ENCODE results near the gene MACROH2A2.

MACROH2A2 gene

DNA sequence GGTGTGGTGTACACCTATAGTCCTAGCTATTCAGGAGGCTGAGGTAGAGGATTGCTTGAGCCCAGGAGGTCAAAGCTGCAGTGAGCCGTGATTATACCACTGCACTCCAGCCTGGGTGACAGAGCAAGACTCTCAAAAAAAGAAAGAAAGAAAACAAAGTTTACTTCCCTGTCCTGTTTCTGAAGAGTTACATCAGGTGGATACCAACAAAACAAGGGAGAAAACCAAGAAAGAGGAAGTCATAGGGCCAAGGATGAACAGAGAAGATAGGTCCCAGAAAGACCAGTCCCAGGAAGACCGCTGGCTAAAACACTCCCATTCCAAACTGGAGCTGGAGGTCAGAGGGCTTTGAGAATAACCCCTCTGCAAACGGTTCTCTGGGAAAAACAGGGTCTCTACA, 13.5 kb downstream of the MACROH2A2 start:
- TF ChIP-seq, protein P1, sequence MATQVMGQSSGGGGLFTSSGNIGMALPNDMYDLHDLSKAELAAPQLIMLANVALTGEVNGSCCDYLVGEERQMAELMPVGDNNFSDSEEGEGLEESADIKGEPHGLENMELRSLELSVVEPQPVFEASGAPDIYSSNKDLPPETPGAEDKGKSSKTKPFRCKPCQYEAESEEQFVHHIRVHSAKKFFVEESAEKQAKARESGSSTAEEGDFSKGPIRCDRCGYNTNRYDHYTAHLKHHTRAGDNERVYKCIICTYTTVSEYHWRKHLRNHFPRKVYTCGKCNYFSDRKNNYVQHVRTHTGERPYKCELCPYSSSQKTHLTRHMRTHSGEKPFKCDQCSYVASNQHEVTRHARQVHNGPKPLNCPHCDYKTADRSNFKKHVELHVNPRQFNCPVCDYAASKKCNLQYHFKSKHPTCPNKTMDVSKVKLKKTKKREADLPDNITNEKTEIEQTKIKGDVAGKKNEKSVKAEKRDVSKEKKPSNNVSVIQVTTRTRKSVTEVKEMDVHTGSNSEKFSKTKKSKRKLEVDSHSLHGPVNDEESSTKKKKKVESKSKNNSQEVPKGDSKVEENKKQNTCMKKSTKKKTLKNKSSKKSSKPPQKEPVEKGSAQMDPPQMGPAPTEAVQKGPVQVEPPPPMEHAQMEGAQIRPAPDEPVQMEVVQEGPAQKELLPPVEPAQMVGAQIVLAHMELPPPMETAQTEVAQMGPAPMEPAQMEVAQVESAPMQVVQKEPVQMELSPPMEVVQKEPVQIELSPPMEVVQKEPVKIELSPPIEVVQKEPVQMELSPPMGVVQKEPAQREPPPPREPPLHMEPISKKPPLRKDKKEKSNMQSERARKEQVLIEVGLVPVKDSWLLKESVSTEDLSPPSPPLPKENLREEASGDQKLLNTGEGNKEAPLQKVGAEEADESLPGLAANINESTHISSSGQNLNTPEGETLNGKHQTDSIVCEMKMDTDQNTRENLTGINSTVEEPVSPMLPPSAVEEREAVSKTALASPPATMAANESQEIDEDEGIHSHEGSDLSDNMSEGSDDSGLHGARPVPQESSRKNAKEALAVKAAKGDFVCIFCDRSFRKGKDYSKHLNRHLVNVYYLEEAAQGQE (IDR thresholded peaks at IDR 0.05; ENCODE audit: insufficient read depth in 1 of 2, low read depth in 2 of 2, low read length in 2 of 2), result no peak
- TF ChIP-seq FOXP2 (optimal IDR thresholded peaks at IDR 0.05; ENCODE audit: borderline replicate concordance, extremely low read depth, extremely low read length, insufficient read depth) (no peak), TAF1 (IDR thresholded peaks at IDR 0.05; ENCODE audit: borderline replicate concordance, insufficient read depth, low read length) (no peak), SIN3A (IDR thresholded peaks at IDR 0.05; ENCODE audit: borderline replicate concordance, insufficient read depth, low read length) (no peak)

DNA sequence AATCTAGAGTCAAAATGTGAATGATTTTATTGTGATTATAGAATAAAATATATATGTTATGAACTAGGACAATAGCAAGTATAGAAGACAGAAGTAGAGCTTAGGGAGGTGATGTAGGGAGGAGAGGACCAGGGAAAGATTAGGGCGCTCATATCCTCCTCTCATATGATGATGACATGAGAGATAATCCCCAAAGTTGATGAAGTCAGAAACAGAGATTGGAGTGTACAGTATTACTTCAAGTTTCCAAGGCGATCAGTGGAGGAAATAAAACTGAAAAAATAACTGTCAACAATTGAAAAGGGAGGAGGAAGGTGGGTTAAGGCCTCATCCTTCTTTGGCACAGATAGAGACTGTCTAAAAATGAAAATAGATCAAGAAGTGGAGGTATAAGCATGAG, 14.9 kb downstream of the MACROH2A2 start:
- TF ChIP-seq TAF1 (IDR thresholded peaks at IDR 0.05; ENCODE audit: borderline replicate concordance, insufficient read depth, low read length), result no peak
- TF ChIP-seq, protein P1 (IDR thresholded peaks at IDR 0.05; ENCODE audit: insufficient read depth in 1 of 2, low read depth in 2 of 2, low read length in 2 of 2), result no peak
- no peak for TF ChIP-seq POLR2AphosphoS5 (IDR thresholded peaks at IDR 0.05; ENCODE audit: low read depth, low read length)
- TF ChIP-seq FOXP2 (optimal IDR thresholded peaks at IDR 0.05; ENCODE audit: borderline replicate concordance, extremely low read depth, extremely low read length, insufficient read depth), result no peak
- TF ChIP-seq SIN3A (IDR thresholded peaks at IDR 0.05; ENCODE audit: borderline replicate concordance, insufficient read depth, low read length), result no peak

DNA sequence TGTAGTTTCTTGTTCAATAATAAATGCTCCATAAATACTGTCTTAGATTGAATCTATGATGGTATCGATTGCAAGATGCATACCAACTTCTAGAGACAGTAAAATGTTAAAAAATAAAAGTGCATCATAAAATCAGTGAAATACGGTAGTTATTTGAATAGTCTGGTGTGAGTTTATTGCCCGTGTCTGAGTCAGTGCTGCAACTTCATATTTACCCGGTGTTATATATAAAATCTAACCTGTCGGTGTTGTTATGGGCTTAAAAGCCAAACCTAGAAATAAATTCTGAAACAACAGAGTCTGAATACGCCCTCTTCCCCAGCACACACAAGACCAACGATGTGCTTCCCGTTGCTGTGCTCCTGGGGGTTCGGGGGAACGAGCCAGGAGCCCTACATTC, 16.3 kb downstream of the MACROH2A2 start:
- TF ChIP-seq SIN3A (IDR thresholded peaks at IDR 0.05; ENCODE audit: borderline replicate concordance, insufficient read depth, low read length), result no peak
- no peak for TF ChIP-seq POLR2AphosphoS5 (IDR thresholded peaks at IDR 0.05; ENCODE audit: low read depth, low read length)
- TF ChIP-seq, protein P1 (IDR thresholded peaks at IDR 0.05; ENCODE audit: insufficient read depth in 1 of 2, low read depth in 2 of 2, low read length in 2 of 2), result no peak
- no peak for TF ChIP-seq FOXP2 (optimal IDR thresholded peaks at IDR 0.05; ENCODE audit: borderline replicate concordance, extremely low read depth, extremely low read length, insufficient read depth)
- no peak for TF ChIP-seq TAF1 (IDR thresholded peaks at IDR 0.05; ENCODE audit: borderline replicate concordance, insufficient read depth, low read length)

DNA sequence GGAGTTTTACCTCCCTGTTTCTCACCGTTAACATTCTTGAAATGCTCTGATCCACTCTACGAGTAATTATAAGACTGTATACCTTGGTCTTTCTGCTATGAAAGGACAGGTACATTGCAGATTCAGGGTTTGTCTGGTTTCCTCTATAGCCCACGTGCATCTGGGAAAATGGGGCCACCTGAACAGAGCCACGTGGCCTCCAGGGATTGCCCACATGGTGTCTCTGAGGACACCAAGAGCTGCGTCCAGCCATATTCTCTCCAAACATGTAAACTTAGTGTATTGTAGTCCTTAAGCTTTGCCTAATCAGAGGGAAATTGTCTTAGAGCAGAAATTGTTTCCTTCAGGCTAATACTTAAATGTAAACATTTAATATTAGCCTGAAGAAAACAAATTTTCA, 16.7 kb downstream of the MACROH2A2 start:
- TF ChIP-seq TAF1 (IDR thresholded peaks at IDR 0.05; ENCODE audit: borderline replicate concordance, insufficient read depth, low read length) (no peak), FOXP2 (optimal IDR thresholded peaks at IDR 0.05; ENCODE audit: borderline replicate concordance, extremely low read depth, extremely low read length, insufficient read depth) (no peak), POLR2AphosphoS5 (IDR thresholded peaks at IDR 0.05; ENCODE audit: low read depth, low read length) (no peak), SIN3A (IDR thresholded peaks at IDR 0.05; ENCODE audit: borderline replicate concordance, insufficient read depth, low read length) (no peak)
- TF ChIP-seq, protein P1 (IDR thresholded peaks at IDR 0.05; ENCODE audit: insufficient read depth in 1 of 2, low read depth in 2 of 2, low read length in 2 of 2), result no peak

DNA sequence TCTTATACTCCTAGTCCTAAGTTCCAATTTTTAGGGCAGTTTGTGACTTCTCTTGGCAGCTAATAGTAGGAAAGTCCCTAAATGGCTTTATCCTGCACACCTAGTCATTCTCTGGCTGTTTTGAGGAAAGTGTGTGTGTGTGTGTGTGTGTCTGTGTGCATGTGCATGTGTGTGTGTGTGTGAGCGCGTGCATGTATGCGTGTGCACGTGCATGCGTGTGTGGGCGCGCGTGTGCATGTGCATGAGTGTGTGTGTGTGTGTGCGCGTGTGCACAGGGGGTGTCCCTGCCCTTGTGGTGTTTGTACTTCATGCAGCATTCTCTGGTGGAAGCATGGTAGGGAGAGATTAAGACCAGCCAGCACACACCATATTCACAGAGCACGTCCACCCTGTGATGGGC, 18.2 kb downstream of the MACROH2A2 start:
- TF ChIP-seq SIN3A (IDR thresholded peaks at IDR 0.05; ENCODE audit: borderline replicate concordance, insufficient read depth, low read length), result no peak
- TF ChIP-seq, protein P1 (IDR thresholded peaks at IDR 0.05; ENCODE audit: insufficient read depth in 1 of 2, low read depth in 2 of 2, low read length in 2 of 2), result no peak
- no peak for TF ChIP-seq TAF1 (IDR thresholded peaks at IDR 0.05; ENCODE audit: borderline replicate concordance, insufficient read depth, low read length)
- TF ChIP-seq POLR2AphosphoS5 (IDR thresholded peaks at IDR 0.05; ENCODE audit: low read depth, low read length), result no peak
- no peak for TF ChIP-seq FOXP2 (optimal IDR thresholded peaks at IDR 0.05; ENCODE audit: borderline replicate concordance, extremely low read depth, extremely low read length, insufficient read depth)

All from PFSK-1 (cell line).